Natural killer cell treated with Interleukin-12 subunit alpha and Interleukin-12 subunit beta and Interleukin-15 and Interleukin-18, amount 100 ng/mL, for 72 hours (primary cell): ENCODE measurements around the gene AGAP1. TPM values are rescaled to one million over a fixed set of nuclear protein-coding genes. Genes with fewer than 3 reads are reported as not detected.

Experiments used
- ATAC-seq, 2 donors: fragments of 150-1000 bp; cut with Tn5 transposase in 1 of 2; sonication (Bioruptor Pico), chemical (Tn5 transposase) in 1 of 2; 2 replicates each; pipeline ENCODE4 v1.10.0; 2021
- DNase-seq: peaks from one replicate; pipeline ENCODE4 v3.0.0; 2022; ENCODE audit warnings: low spot score
- H3K27ac Mint-ChIP-seq, 2 donors: 1 replicate in 1 of 2; 2 replicates in 1 of 2; pipeline ENCODE4 v1.8.0; 2022; ENCODE audit warnings: mixed read lengths in 2 of 2, mild to moderate bottlenecking in 1 of 2, moderate library complexity in 1 of 2
- H3K27me3 Mint-ChIP-seq, 2 donors: 1 replicate in 1 of 2; 2 replicates in 1 of 2; pipeline ENCODE4 v1.8.0; 2022; ENCODE audit warnings: mixed read lengths in 2 of 2
- H3K36me3 Mint-ChIP-seq: one replicate; pipeline ENCODE4 v1.8.0; 2022; ENCODE audit warnings: mixed read lengths
- H3K4me1 Mint-ChIP-seq, 2 donors: 1 replicate in 1 of 2; 2 replicates in 1 of 2; pipeline ENCODE4 v1.8.0; 2022; ENCODE audit warnings: low read depth in 2 of 2, mixed read lengths in 2 of 2, mild to moderate bottlenecking in 1 of 2
- H3K4me3 Mint-ChIP-seq: one replicate; pipeline ENCODE4 v1.8.0; 2022; ENCODE audit warnings: mixed read lengths
- H3K9me3 Mint-ChIP-seq: 2 replicates; pipeline ENCODE4 v1.8.0; 2022; ENCODE audit warnings: mixed read lengths
- total RNA-seq, 2 donors: library from RNA; stranded (reverse); gene quantifications; one replicate each; pipeline ENCODE4 v1.2.3, GENCODE V29; 2022

Gene AGAP1
- total RNA-seq, 2 donors from 2014 or later = 5.2 to 7.4 TPM

- Mint-ChIP-seq H3K27ac (no peak overlapping the region), H3K4me3 (no peak overlapping the region), H3K4me1 (no peaks in the 10 kb centered on the region), H3K36me3 (no peaks in the 10 kb centered on the region), H3K27me3 (peaks cover 15 to 29% of the 10 kb centered on the region in 2 donors), H3K9me3 (no peaks in the 10 kb centered on the region)
- no peak for ATAC-seq
- no peak for DNase-seq
Measured at GRCh38 chr2:235556901-235557300, 63.1 kb downstream of the AGAP1 start.

GRCh38 chr2:235557903-235558302, 64.1 kb downstream of the AGAP1 start:
- Mint-ChIP-seq H3K36me3 (no peaks in the 10 kb centered on the region), H3K4me3 (no peak overlapping the region), H3K27ac (no peak overlapping the region), H3K27me3 (peaks cover 9 to 21% of the 10 kb centered on the region in 2 donors), H3K9me3 (no peaks in the 10 kb centered on the region), H3K4me1 (no peaks in the 10 kb centered on the region)
- no peak for ATAC-seq
- no peak for DNase-seq

- H3K27ac Mint-ChIP-seq = no peak overlapping the region
- no peaks in the 10 kb centered on the region for H3K4me1 Mint-ChIP-seq
- DNase-seq = no peak
- H3K27me3 Mint-ChIP-seq = peaks cover 16 to 20% of the 10 kb centered on the region in 2 donors
- no peak overlapping the region for H3K4me3 Mint-ChIP-seq
- no peak for ATAC-seq
- H3K9me3 Mint-ChIP-seq = no peaks in the 10 kb centered on the region
- H3K36me3 Mint-ChIP-seq = no peaks in the 10 kb centered on the region
Measured at GRCh38 chr2:235558572-235558971, 64.7 kb downstream of the AGAP1 start.

- DNase-seq = no peak
- H3K36me3 Mint-ChIP-seq = no peaks in the 10 kb centered on the region
- H3K4me1 Mint-ChIP-seq = no peaks in the 10 kb centered on the region
- no peak overlapping the region for H3K4me3 Mint-ChIP-seq
- no peak overlapping the region for H3K27ac Mint-ChIP-seq
- no peaks in the 10 kb centered on the region for H3K9me3 Mint-ChIP-seq
- no peak for ATAC-seq
- H3K27me3 Mint-ChIP-seq = peaks cover 19 to 22% of the 10 kb centered on the region in 2 donors
Measured at GRCh38 chr2:235560345-235560744, 66.5 kb downstream of the AGAP1 start.

- Mint-ChIP-seq H3K27ac (no peak overlapping the region), H3K4me3 (no peak overlapping the region), H3K9me3 (no peaks in the 10 kb centered on the region), H3K4me1 (peaks cover 0 to 2% of the 10 kb centered on the region in 2 donors), H3K36me3 (no peaks in the 10 kb centered on the region), H3K27me3 (peaks cover 19 to 22% of the 10 kb centered on the region in 2 donors)
- DNase-seq (no peak), ATAC-seq (no peak)
Measured at GRCh38 chr2:235561450-235561849, 67.6 kb downstream of the AGAP1 start.

DNA sequence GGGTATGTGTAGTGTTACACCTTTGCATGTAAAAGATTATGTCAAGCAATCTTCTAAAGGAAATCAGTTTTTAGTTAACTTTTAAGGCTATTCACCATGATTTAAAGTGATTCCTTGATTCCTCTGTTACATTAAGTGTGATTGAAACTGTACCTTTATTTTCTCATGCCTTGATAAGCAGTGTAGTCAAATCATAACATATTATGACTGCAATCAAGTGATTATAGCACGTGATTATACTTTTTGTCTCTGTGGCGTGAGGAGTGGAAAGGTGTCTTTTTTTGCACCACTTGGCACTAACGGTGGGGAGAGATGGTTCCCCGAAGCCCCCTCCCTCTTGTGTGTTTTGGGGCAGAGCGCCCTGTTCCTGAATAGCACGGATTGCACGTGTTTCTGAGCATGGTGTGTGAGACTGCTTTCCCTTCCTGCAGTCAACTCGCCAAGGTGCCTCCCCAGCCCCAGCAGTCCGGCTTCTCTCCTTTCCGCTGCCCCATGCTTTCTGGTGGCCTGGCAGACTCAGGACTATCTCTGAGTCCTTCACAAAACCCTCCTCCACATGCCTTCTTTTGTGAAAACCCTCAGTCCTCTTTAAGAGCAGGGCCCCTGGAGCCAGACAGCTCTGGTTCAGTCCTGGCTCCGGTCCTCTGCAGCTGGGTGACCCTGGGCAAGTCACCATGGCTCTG, 68.4 kb downstream of the AGAP1 start:
- DNase-seq = no peak
- Mint-ChIP-seq H3K4me3 (no peak overlapping the region), H3K27ac (no peak overlapping the region), H3K27me3 (peaks cover 19 to 23% of the 10 kb centered on the region in 2 donors), H3K36me3 (no peaks in the 10 kb centered on the region), H3K4me1 (peaks cover 0 to 3% of the 10 kb centered on the region in 2 donors), H3K9me3 (no peaks in the 10 kb centered on the region)
- ATAC-seq = no peak

GRCh38 chr2:235563056-235563910, 69.4 kb downstream of the AGAP1 start:
- peaks cover 0 to 3% of the 10 kb centered on the region in 2 donors for H3K4me1 Mint-ChIP-seq
- no peak overlapping the region for H3K27ac Mint-ChIP-seq
- peaks cover 19 to 23% of the 10 kb centered on the region in 2 donors for H3K27me3 Mint-ChIP-seq
- ATAC-seq = no peak
- no peaks in the 10 kb centered on the region for H3K36me3 Mint-ChIP-seq
- H3K4me3 Mint-ChIP-seq = no peak overlapping the region
- DNase-seq = no peak
- H3K9me3 Mint-ChIP-seq = no peaks in the 10 kb centered on the region

GRCh38 chr2:235564066-235564465, 70.2 kb downstream of the AGAP1 start:
- no peak for ATAC-seq
- Mint-ChIP-seq H3K27ac (no peak overlapping the region), H3K4me1 (peaks cover 0 to 3% of the 10 kb centered on the region in 2 donors), H3K9me3 (no peaks in the 10 kb centered on the region), H3K36me3 (no peaks in the 10 kb centered on the region), H3K4me3 (no peak overlapping the region), H3K27me3 (peaks cover 19 to 23% of the 10 kb centered on the region in 2 donors)
- no peak for DNase-seq

- no peaks in the 10 kb centered on the region for H3K9me3 Mint-ChIP-seq
- ATAC-seq (no peak), DNase-seq (no peak)
- H3K27ac Mint-ChIP-seq = no peak overlapping the region
- H3K36me3 Mint-ChIP-seq = no peaks in the 10 kb centered on the region
- no peak overlapping the region for H3K4me3 Mint-ChIP-seq
- H3K4me1 Mint-ChIP-seq = peaks cover 0 to 3% of the 10 kb centered on the region in 2 donors
- peaks cover 17 to 25% of the 10 kb centered on the region in 2 donors for H3K27me3 Mint-ChIP-seq
Measured at GRCh38 chr2:235564884-235565530, 71.2 kb downstream of the AGAP1 start.

DNA sequence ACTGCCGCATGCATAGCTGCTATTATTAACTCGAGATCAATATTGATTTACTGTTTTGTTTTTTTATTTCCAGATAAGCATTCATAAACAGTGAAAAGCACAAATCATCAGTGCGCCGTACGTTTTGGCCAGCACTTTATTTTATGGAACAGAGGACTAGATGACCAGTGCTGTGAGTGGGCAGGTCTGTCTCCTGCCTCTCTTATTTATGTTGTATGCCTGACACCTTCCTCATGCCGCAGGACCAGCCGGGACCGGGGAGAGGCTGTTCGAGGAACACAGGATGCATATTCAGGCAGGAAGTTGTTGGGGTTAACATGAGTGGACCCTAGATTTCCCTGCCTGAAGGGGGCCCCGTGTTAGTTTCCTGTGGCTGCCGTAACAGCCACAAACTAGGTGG, 72.6 kb downstream of the AGAP1 start:
- Mint-ChIP-seq H3K27me3 (peaks cover 10 to 19% of the 10 kb centered on the region in 2 donors), H3K9me3 (no peaks in the 10 kb centered on the region), H3K4me3 (no peak overlapping the region), H3K4me1 (peaks cover 0 to 3% of the 10 kb centered on the region in 2 donors), H3K27ac (no peak overlapping the region), H3K36me3 (no peaks in the 10 kb centered on the region)
- DNase-seq = no peak
- ATAC-seq = no peak

- ATAC-seq = peak in 1 of 2 donors; percentile 10
- no peak for DNase-seq
- Mint-ChIP-seq H3K9me3 (no peaks in the 10 kb centered on the region), H3K4me3 (no peak overlapping the region), H3K27me3 (peaks cover 10 to 19% of the 10 kb centered on the region in 2 donors), H3K4me1 (peaks cover 0 to 3% of the 10 kb centered on the region in 2 donors), H3K27ac (no peak overlapping the region), H3K36me3 (no peaks in the 10 kb centered on the region)
Measured at GRCh38 chr2:235566931-235567495, 73.2 kb downstream of the AGAP1 start.

GRCh38 chr2:235567842-235568241, 74.0 kb downstream of the AGAP1 start:
- ATAC-seq = peak; percentile 34 to 51
- H3K27me3 Mint-ChIP-seq = peaks cover 16 to 19% of the 10 kb centered on the region in 2 donors
- H3K36me3 Mint-ChIP-seq = no peaks in the 10 kb centered on the region
- no peak overlapping the region for H3K4me3 Mint-ChIP-seq
- H3K9me3 Mint-ChIP-seq = no peaks in the 10 kb centered on the region
- H3K4me1 Mint-ChIP-seq = peaks cover 0 to 3% of the 10 kb centered on the region in 2 donors
- DNase-seq = no peak
- H3K27ac Mint-ChIP-seq = no peak overlapping the region

DNA sequence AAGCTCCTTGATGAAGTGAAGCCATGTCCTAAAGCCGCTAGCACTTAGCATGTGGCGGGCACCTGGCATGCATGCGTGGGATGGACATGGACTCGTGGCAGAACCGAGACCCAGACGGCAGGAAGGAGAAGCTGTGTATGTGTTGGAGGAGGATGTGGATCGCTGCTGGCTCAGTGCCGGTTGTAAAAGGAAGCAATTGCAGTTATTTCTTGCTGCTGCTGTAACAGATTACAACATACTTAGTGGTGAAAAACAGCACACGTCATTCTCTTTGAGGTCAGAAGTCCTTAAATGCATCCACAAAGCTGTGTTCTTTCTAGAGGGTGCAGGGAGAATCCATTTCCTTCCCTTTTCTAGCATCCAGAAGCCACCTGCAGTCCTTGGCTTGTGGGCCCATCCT, 74.6 kb downstream of the AGAP1 start:
- H3K4me1 Mint-ChIP-seq = peaks cover 0 to 3% of the 10 kb centered on the region in 2 donors
- H3K27ac Mint-ChIP-seq = no peak overlapping the region
- H3K9me3 Mint-ChIP-seq = no peaks in the 10 kb centered on the region
- no peak overlapping the region for H3K4me3 Mint-ChIP-seq
- H3K36me3 Mint-ChIP-seq = no peaks in the 10 kb centered on the region
- H3K27me3 Mint-ChIP-seq = peaks cover 14 to 15% of the 10 kb centered on the region in 2 donors
- ATAC-seq (no peak), DNase-seq (no peak)
